ENCODE results near the gene TLL1.

DNA sequence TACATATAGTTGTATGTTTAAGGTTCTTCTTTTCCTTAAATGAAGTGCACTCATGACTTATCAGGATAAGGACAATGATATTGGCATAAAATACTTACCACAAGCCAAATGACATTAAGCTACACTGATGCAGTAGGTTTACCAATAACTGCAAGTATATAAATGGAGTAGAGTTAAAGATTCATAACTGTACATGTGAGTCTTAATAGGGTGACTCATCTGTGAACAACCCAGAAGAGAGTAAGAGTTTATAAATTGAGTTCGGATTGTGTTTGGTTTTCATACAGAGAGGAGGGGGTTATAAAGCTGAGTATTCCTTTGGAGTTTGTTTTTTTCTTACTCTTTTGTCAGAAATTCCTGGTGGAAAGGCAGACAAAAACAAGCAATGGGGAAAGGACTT is 144.8 kb downstream of the TLL1 start:
- no peak for TF ChIP-seq CTCF (IDR thresholded peaks at IDR 0.05; ENCODE audit: borderline replicate concordance, extremely low read depth, low read length, poor library complexity, severe bottlenecking)
- no peak for TF ChIP-seq EZH2 (IDR thresholded peaks at IDR 0.05; ENCODE audit: borderline replicate concordance, low read depth, low read length, severe bottlenecking)
